GM12872 (cell line): ENCODE measurements around the gene C10orf71.

Source experiments
- TF ChIP-seq, protein P1 (sequence below): IDR thresholded peaks from 3 replicates; pipeline ENCODE4 v1.5.1; 2011; ENCODE audit warnings: low read depth, mild to moderate bottlenecking, low read length, moderate library complexity; ENCODE audit not compliant: insufficient read depth

C10orf71 gene, protein sequence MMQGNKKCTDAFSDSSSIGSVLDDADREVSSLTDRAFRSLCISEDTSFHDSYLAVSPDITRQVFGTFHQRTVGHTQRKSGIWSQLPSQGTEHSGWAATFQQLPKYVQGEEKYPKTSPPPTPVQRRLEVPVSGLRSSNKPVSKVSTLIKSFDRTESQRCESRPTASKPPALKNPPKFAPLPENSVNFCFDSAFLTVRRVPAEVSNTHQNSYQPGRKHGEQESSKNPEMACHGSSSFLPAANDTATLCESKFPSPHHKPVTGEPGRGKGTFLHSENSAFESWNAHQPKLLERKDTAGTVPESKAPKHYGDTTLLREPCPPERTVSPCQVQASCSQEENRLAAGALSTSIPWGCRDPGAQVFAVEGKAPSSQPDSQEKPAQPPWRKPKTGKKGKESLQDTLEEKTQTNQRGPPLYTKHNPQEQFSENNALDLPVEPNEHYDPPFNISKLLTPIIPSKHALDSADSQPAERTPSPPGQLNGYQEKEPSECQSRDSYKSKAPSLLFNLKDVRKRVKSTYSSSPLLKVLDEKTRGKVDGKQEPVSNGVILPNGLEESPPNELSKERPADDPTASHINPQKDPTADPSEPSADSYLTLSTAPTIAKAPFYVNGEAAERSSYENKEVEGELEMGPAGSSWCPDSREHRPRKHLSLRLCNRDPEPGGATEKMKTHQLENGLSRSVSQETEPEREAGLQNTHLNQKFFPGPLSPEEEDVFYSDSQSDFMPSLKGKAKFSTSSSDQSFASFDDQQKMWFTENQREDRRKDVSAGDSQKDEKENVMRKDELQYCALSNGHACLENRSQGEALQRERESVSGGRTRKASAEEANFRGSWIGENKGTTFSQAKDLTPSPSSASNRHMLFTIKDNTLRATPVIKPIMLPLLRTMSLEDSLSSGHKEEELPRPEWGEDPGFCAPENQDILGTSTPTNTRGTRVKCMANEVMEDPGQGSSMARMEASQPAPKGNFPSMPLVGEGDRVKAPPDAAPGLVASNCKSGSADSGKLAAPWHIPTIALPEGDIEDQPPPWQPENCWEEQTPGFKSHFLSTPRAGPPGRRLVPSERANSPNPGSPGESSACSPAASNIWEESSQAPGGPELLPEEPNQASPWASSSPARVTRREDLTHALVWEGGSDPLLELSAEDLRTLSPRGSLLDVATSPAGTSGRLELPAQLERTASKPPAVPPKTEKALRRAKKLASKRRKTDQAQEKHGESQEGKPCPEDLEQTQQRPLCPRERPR (N-terminal part only)

DNA sequence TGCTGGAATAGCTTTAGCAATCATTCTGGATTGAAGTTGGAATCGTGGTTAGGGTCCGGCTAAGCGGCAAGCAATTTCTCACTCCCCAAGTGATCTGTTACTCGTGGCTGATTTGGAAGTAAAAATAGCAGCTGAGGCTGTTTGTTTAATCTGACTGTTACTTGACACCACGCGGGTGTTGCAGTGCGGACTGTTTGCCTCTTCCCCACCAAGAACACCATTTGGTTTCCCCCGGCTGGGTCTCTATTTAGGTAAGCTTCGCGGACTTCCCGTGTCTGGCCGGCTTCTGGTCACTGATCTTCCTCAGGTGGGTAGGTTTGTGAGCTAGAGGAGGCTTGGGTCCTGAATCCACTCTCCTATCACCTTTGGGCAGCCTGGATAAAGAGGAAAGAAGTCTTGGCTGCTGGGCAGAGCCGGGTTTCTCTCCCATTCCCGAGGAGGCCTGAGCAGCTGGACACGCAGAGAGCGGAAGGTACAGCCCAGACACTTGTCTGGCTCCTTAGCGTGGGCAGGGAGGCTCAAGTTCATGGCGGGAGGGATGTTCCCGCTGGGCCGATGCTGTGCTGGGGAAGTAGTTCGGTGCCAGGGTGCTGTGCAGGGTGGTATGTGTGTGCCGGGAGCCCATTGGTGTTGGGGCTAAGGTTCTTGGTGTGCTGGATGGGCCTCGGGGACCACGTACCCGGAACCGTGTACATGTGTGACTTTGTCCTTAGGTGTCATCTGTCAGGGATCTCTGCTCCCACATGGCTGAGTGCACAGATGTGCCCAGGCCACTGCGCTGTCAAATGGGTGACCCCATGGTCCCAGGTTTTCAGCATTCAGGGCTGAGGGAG, at the start of gene C10orf71:
TSS of gene C10orf71 (plus strand) at position 188 of the 833 bp plus-strand sequence. CDS start 23,376 bp downstream, outside the sequence.
- TF ChIP-seq, protein P1, sequence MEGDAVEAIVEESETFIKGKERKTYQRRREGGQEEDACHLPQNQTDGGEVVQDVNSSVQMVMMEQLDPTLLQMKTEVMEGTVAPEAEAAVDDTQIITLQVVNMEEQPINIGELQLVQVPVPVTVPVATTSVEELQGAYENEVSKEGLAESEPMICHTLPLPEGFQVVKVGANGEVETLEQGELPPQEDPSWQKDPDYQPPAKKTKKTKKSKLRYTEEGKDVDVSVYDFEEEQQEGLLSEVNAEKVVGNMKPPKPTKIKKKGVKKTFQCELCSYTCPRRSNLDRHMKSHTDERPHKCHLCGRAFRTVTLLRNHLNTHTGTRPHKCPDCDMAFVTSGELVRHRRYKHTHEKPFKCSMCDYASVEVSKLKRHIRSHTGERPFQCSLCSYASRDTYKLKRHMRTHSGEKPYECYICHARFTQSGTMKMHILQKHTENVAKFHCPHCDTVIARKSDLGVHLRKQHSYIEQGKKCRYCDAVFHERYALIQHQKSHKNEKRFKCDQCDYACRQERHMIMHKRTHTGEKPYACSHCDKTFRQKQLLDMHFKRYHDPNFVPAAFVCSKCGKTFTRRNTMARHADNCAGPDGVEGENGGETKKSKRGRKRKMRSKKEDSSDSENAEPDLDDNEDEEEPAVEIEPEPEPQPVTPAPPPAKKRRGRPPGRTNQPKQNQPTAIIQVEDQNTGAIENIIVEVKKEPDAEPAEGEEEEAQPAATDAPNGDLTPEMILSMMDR, result no peak

DNA sequence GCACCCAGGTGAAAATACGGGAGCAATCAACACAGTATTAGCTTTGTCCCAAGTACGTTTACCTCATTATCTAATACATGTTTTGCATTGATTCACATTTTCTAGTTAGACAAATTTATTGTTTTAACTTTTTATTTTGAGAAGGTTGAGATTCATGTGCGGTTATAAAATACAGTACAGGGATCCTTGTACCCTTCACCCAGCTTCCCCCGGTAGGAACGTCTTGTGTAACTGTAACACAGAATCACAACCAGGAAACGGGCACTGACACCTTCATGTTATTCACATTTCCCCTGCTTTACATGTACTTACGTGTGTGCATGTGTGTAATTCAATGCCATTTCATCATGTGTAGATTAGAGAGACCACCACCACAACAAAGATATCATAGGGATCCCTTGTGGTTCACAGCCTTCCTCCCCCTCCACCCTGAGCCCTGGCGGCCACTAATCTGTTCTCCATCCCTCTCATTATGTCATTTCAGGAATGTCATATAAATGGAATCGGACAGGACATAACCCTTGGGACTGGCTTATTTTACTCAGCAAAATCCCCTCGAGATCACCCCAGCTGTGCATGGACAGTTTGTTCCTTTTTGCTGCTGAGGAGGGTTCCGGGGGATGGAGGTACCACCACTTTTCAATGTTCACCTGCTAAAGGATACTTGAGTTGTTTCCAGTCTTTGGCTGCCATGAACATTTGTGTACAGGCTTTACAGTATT, 46.5 kb upstream of the C10orf71 start:
- TF ChIP-seq, protein P1, result no peak

DNA sequence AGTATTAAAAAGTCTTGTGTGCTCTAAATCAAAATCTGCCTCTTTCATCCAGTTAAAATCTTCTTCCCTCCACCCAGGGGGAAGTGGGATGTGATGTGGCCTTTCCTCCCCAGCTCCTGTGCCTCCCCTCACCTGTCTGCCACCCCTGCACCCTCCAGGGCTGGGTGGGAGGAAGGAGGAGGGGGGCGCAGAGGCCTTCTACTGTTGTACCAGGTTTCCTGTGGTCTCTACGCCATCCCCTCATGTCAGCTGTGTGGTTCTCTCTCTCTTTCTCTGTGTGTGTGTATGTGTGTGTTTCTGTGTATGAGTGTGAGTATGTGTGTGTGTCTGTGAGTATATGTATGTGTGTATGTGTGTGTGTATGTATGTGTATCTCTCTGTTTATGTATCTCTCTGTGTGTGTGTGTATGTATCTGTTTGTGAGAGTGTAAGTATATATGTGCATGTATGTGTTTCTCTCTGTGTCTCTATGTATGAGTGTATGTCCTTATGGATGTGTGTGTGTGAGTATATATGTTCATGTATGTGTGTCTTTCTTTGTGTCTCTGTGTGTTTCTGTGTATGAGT, 45.5 kb upstream of the C10orf71 start:
- TF ChIP-seq, protein P1, result no peak

DNA sequence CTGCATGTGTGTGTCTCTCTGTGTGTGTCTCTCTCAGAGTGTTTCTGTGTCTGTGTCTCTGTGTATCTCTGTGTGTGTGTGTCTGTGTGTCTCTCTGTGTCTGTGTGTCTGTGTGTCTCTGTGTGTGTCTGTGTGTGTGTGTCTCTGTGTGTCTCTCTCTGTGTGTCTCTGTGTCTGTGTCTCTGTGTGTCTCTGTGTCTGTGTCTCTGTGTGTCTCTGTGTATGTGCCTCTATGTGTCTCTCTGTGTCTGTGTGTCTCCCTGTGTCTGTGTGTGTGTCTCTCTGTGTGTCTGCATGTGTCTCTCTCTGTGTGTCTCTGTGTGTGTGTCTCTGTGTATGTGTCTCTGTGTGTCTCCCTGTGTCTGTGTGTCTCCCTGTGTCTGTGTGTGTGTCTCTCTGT, 44.8 kb upstream of the C10orf71 start:
- TF ChIP-seq, protein P1, result no peak

DNA sequence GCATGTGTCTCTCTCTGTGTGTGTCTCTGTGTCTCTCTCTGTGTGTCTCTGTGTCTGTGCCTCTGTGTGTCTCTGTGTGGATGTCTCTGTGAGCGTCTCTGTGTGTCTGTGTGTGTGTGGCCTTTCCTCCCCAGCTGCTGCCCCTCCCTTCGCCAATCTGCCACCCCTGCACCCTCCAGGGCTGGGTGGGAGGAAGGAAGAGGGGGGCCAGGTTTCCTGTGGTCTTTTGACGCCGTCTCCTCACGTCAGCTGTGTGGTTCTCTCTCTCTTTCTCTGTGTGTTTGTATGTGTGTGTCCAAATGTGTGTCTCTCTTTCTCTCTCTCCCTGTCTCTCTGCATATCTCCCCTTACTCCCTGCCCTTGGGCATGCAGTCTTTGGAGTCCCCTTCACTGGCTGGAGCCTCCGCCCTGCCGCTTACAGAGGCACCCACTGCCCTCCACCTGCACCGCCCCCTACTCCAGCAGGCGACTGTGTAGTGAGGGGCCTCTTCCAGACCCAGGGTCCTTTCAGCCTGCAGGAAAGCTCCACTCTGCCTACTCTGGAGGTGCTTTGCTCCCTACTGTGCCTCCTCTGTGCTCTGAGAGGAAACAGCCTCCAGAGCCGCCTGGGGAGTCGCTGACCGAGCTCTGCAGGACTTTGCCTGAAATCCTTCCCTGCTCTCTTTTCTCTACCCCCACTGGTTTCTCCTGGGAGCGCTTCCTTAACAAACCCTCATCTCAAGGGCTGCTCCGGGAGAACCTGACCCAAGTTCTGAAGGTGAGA, 44.2 kb upstream of the C10orf71 start:
- TF ChIP-seq, protein P1, result no peak
